HepG2 (cell line): ENCODE results near the gene KRTAP3-3. TPM values are rescaled to one million over a fixed set of nuclear protein-coding genes. Genes with fewer than 3 reads are reported as not detected.

Experiments
- DZIP1 ChIP-seq: sonication (generic); formaldehyde crosslinking; IDR thresholded peaks from 2 replicates; pipeline ENCODE4 v1.5.0; 2020; ENCODE audit warnings: mild to moderate bottlenecking, missing genetic modification reagents
- GABPB1 ChIP-seq: IDR thresholded peaks from 2 replicates; pipeline ENCODE4 v1.6.1; 2016; ENCODE audit warnings: mild to moderate bottlenecking, missing genetic modification reagents, moderate library complexity, missing compliant biosample characterization
- NFKB2 ChIP-seq: sonication (generic); formaldehyde crosslinking; IDR thresholded peaks from 2 replicates; pipeline ENCODE4 v1.4.0; 2020; ENCODE audit warnings: missing genetic modification reagents, borderline replicate concordance
- NKX3-1 ChIP-seq: sonication (generic); formaldehyde crosslinking; IDR thresholded peaks from 2 replicates; pipeline ENCODE4 v1.5.0; 2020; ENCODE audit warnings: missing genetic modification reagents
- ONECUT2 ChIP-seq: sonication (generic); formaldehyde crosslinking; IDR thresholded peaks from 2 replicates; pipeline ENCODE4 v1.4.0; 2020; ENCODE audit warnings: missing genetic modification reagents
- TFE3 ChIP-seq: IDR thresholded peaks from 2 replicates; pipeline ENCODE4 v1.6.1; 2016
- ZBTB40 ChIP-seq, 2 experiments: fragments of 450-650 bp in 1 of 2; sonication (generic) in 1 of 2; formaldehyde crosslinking in 1 of 2; IDR thresholded peaks; 2 replicates each; pipeline versions ENCODE4 v1.6.1 to v1.8.0; 2016 to 2022; ENCODE audit warnings: antibody characterized with exemption in 1 of 2, mild to moderate bottlenecking in 1 of 2, missing genetic modification reagents in 1 of 2
- ZBTB46 ChIP-seq: sonication (generic); formaldehyde crosslinking; IDR thresholded peaks from 2 replicates; pipeline ENCODE4 v1.4.0; 2020; ENCODE audit warnings: mild to moderate bottlenecking, missing genetic modification reagents, borderline replicate concordance
- ZNF124 ChIP-seq: sonication (generic); formaldehyde crosslinking; IDR thresholded peaks from 2 replicates; pipeline ENCODE4 v1.4.0; 2020; ENCODE audit warnings: missing genetic modification reagents
- ZNF256 ChIP-seq: sonication (generic); formaldehyde crosslinking; conservative IDR thresholded peaks from 2 replicates; pipeline ENCODE4 v1.4.0; 2020; ENCODE audit warnings: missing genetic modification reagents
- ZNF296 ChIP-seq: sonication (generic); formaldehyde crosslinking; conservative IDR thresholded peaks from 2 replicates; pipeline ENCODE4 v1.5.0; 2020; ENCODE audit warnings: mild to moderate bottlenecking, missing genetic modification reagents
- polyA plus RNA-seq, 8 experiments: library from polyadenylated mRNA; depleted of rRNA in 3 of 8; stranded (reverse) in 7 of 8; unstranded in 1 of 8; fragments of >200 nt; fragmentation: Illumina TruSeq in 4 of 8; extraction: Trizol in 4 of 8; gene quantifications; 2 replicates each; pipeline versions ENCODE4 v1.2.1 to v1.2.3, GENCODE V29; 2011 to 2016; ENCODE audit warnings: low read depth in 4 of 8, missing spikeins in 1 of 8, mixed read lengths in 1 of 8; ENCODE audit not compliant: insufficient read depth in 1 of 8
- total RNA-seq, 5 experiments: library from RNA; depleted of rRNA; stranded (reverse); fragments of >200 nt; fragmentation: Illumina TruSeq; extraction: Trizol; gene quantifications; 2 replicates each; pipeline ENCODE4 v1.2.3, GENCODE V29; 2016; ENCODE audit warnings: low read depth in 1 of 5

KRTAP3-3 gene
- total and polyA plus RNA-seq, 2 of the 13 experiments (the other 11 are each of a cell fraction or from before 2014, with no cell fraction given): not detected

- no peak for TF ChIP-seq ZBTB40 (IDR thresholded peaks at IDR 0.05)
- TF ChIP-seq ZBTB40 (CRISPR knock-in tag; IDR thresholded peaks at IDR 0.05): peak; percentile 53; the same call in 1 of the 2 replicates
- TF ChIP-seq ZNF124 (CRISPR knock-in tag): peak; percentile 88
- peak; percentile 100 for TF ChIP-seq ONECUT2 (CRISPR knock-in tag)
- TF ChIP-seq ZNF256 (CRISPR knock-in tag): no peak
- TF ChIP-seq GABPB1 (CRISPR knock-in tag): peak; percentile 70
- TF ChIP-seq ZNF296 (CRISPR knock-in tag): no peak
- no peak for TF ChIP-seq ZBTB46 (CRISPR knock-in tag)
- TF ChIP-seq NKX3-1 (CRISPR knock-in tag): peak; percentile 84; the same call in 1 of the 2 replicates
- TF ChIP-seq DZIP1: no peak
- TF ChIP-seq TFE3 (CRISPR knock-in tag): peak; percentile 95
- TF ChIP-seq NFKB2: no peak
Measured at GRCh38 chr17:40956401-40957254, 37.3 kb downstream of the KRTAP3-3 start (continued).
